Endothelial cell of umbilical vein (primary cell): ENCODE measurements around the gene CEACAM3. TPM values are rescaled to one million over a fixed set of nuclear protein-coding genes. Genes with fewer than 3 reads are reported as not detected.

Experiments
- BruUV-seq: library from RNA; stranded (reverse); fragments of 400-500 nt; replicated peaks from 2 replicates; lab custom pipeline; 2021; lab: Mats Ljungman, UMichigan
- CTCF ChIA-PET: fragments of 300-600, 350-600 bp; sonication (Branson Sonifier 250); formaldehyde crosslinking; loops from one replicate; lab custom pipeline; 2021; ENCODE audit warnings: antibody characterized with exemption, inconsistent platforms; lab: Charles Lee
- POLR2A ChIA-PET: fragments of 300-600, 350-600 bp; sonication (Branson Sonifier 250); formaldehyde crosslinking; loops from one replicate; lab custom pipeline; 2021; ENCODE audit warnings: antibody characterized with exemption, inconsistent platforms; lab: Charles Lee
- DNase-seq: peaks from one replicate; pipeline ENCODE4 v3.0.0-alpha.2; 2011; ENCODE audit warnings: low read depth, low spot score
- FAIRE-seq: peaks from 2 replicates; lab custom pipeline; 2011; peaks lifted over from hg19 to GRCh38; lab: Jason Lieb, UNC
- H2AFZ ChIP-seq: 2 replicates; pipeline ENCODE4 v1.6.0; 2012; ENCODE audit warnings: low read depth, low read length, control low read depth, inconsistent platforms
- H3K27ac ChIP-seq: 2 replicates; pipeline ENCODE4 v1.5.1; 2011; ENCODE audit warnings: low read depth, mild to moderate bottlenecking, control low read depth, low read length, moderate library complexity; ENCODE audit not compliant: insufficient read depth
- H3K27me3 ChIP-seq, 2 experiments: 2 replicates each; pipeline versions ENCODE4 v1.6.0 to v1.6.1; 2011; ENCODE audit warnings: low read length in 2 of 2, mixed read lengths in 1 of 2; ENCODE audit not compliant: control insufficient read depth in 2 of 2, insufficient read depth in 2 of 2
- H3K36me3 ChIP-seq, 2 experiments: 2 replicates in 1 of 2; 3 replicates in 1 of 2; pipeline ENCODE4 v1.5.1; 2011; ENCODE audit warnings: low read length in 2 of 2, mild to moderate bottlenecking in 1 of 2, moderate library complexity in 1 of 2; ENCODE audit not compliant: control insufficient read depth in 2 of 2, insufficient read depth in 2 of 2; ENCODE audit errors: extremely low read depth in 1 of 2
- H3K4me1 ChIP-seq: 3 replicates; pipeline ENCODE4 v1.5.1; 2011; ENCODE audit warnings: mild to moderate bottlenecking, low read length; ENCODE audit not compliant: control insufficient read depth, insufficient read depth; ENCODE audit errors: extremely low read depth
- H3K4me2 ChIP-seq: 2 replicates; pipeline ENCODE4 v1.6.1; 2011; ENCODE audit warnings: low read length, control low read depth, mixed read lengths; ENCODE audit not compliant: insufficient read depth
- H3K4me3 ChIP-seq, 3 experiments: fragments of 200-600 bp in 1 of 3; sonication (generic), shearing (Covaris generic) in 1 of 3; replicated peaks in 1 of 3; 2 replicates each; pipeline ENCODE4 v1.5.1; 2011 to 2016; ENCODE audit warnings: control low read depth in 3 of 3, low read length in 3 of 3, mild to moderate bottlenecking in 2 of 3, inconsistent platforms in 1 of 3, low read depth in 1 of 3, moderate library complexity in 1 of 3; ENCODE audit not compliant: insufficient read depth in 1 of 3
- H3K79me2 ChIP-seq: 2 replicates; pipeline ENCODE4 v1.6.0; 2012; ENCODE audit warnings: low read length, inconsistent platforms; ENCODE audit not compliant: control insufficient read depth, insufficient read depth
- H3K9ac ChIP-seq: replicated peaks from 2 replicates; pipeline ENCODE3; 2011; ENCODE audit warnings: low read length, control low read depth; ENCODE audit not compliant: insufficient read depth; ENCODE audit errors: extremely low read depth
- H3K9me1 ChIP-seq: replicated peaks from 3 replicates; pipeline ENCODE4 v1.6.0; 2011; ENCODE audit warnings: mild to moderate bottlenecking, low read length; ENCODE audit not compliant: control insufficient read depth, insufficient read depth; ENCODE audit errors: extremely low read depth
- H3K9me3 ChIP-seq: replicated peaks from 2 replicates; pipeline ENCODE4 v1.5.1; 2012; ENCODE audit warnings: low read length, inconsistent platforms; ENCODE audit not compliant: control insufficient read depth, insufficient read depth
- H4K20me1 ChIP-seq: replicated peaks from 2 replicates; pipeline ENCODE3; 2011; ENCODE audit warnings: mild to moderate bottlenecking, low read length; ENCODE audit not compliant: control insufficient read depth, insufficient read depth; ENCODE audit errors: extremely low read depth
- EZH2 ChIP-seq: IDR thresholded peaks from 2 replicates; pipeline ENCODE4 v1.6.1; 2012; ENCODE audit warnings: borderline replicate concordance, low read depth, mild to moderate bottlenecking, moderate library complexity, low read length, inconsistent platforms; ENCODE audit not compliant: severe bottlenecking
- FOS ChIP-seq: IDR thresholded peaks from 2 replicates; pipeline ENCODE4 v1.6.1; 2011; ENCODE audit warnings: mild to moderate bottlenecking, low read length, moderate library complexity, borderline replicate concordance; ENCODE audit not compliant: insufficient read depth
- GATA2 ChIP-seq: IDR thresholded peaks from 2 replicates; pipeline ENCODE4 v1.7.0; 2011; ENCODE audit warnings: low read depth, mild to moderate bottlenecking, moderate library complexity, mixed read lengths, low read length; ENCODE audit not compliant: insufficient read length, insufficient read depth
- MYC ChIP-seq: IDR thresholded peaks from one replicate; pipeline ENCODE4 v1.6.1; 2011; ENCODE audit warnings: mild to moderate bottlenecking, low read depth, low read length
- POLR2A ChIP-seq: IDR thresholded peaks from 2 replicates; pipeline ENCODE4 v1.6.1; 2012; ENCODE audit warnings: low read depth, mild to moderate bottlenecking, control low read depth, low read length
- dilution Hi-C: fragments of 300-500 bp; cut with MboI; formaldehyde crosslinking; loops from one replicate; pipeline ENCODE4 v1.15.0; 2019; ENCODE audit warnings: low sequenced_read_pairs; ENCODE audit not compliant: extremely low pct_ligation_motif_present
- intact Hi-C: fragments of 100-400 bp; cut with micrococcal nuclease; formaldehyde crosslinking; loops from one replicate; pipeline ENCODE4 v1.10.0; 2022
- polyA plus RNA-seq, 4 experiments: library from polyadenylated mRNA; depleted of rRNA in 3 of 4; stranded (reverse) in 3 of 4; unstranded in 1 of 4; fragments of >200 nt; gene quantifications; 2 replicates each; pipeline versions ENCODE4 v1.2.1 to v1.2.3, GENCODE V29; 2011 to 2012; ENCODE audit warnings: missing spikeins in 1 of 4
- total RNA-seq: library from RNA; stranded (reverse); gene quantifications from 2 replicates; pipeline ENCODE4 v1.2.3, GENCODE V29; 2021
- TF ChIP-seq, protein P1 (sequence below), 2 donors: IDR thresholded peaks; 1 replicate in 1 of 2; 2 replicates in 1 of 2; pipeline ENCODE4 v1.5.1; 2011; ENCODE audit warnings: low read length in 2 of 2, mild to moderate bottlenecking in 2 of 2, moderate library complexity in 2 of 2, control low read depth in 1 of 2, inconsistent platforms in 1 of 2, low read depth in 1 of 2; ENCODE audit not compliant: insufficient read depth in 1 of 2; ENCODE audit errors: extremely low read depth in 1 of 2
- TF ChIP-seq, protein P2 (sequence below): IDR thresholded peaks from 2 replicates; pipeline ENCODE4 v1.6.1; 2011; ENCODE audit not compliant: insufficient read depth, insufficient read length

Gene CEACAM3
- total and polyA plus RNA-seq, 2 donors (not counting 3 experiments of a cell fraction or from before 2014, with no cell fraction given): not detected

DNA sequence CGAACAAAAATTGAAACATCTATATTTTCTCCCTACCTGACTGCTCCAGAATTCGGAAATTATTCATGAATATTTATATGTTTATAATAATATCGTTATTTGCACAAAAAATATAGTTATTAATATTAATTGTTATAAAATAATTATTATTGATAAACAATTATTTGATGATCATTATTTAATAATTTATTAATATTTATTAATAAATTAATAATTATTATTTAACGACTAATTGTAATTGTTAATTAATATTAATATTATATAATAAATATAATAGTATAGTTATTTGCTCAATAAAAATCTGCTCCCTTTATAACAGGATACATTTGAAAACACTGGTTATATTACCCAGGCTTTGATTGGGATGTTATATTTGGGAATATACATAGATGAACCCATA lies 26.8 kb upstream of the CEACAM3 start:
- H2AFZ ChIP-seq: no peak overlapping the region
- H3K9me1 ChIP-seq: no peaks in the 10 kb centered on the region
- H3K9me3 ChIP-seq: no peaks in the 10 kb centered on the region
- no peaks in the 10 kb centered on the region for H3K79me2 ChIP-seq
- TF ChIP-seq POLR2A (no peak), FOS (no peak), MYC (no peak), GATA2 (no peak)
- TF ChIP-seq, protein P1, sequence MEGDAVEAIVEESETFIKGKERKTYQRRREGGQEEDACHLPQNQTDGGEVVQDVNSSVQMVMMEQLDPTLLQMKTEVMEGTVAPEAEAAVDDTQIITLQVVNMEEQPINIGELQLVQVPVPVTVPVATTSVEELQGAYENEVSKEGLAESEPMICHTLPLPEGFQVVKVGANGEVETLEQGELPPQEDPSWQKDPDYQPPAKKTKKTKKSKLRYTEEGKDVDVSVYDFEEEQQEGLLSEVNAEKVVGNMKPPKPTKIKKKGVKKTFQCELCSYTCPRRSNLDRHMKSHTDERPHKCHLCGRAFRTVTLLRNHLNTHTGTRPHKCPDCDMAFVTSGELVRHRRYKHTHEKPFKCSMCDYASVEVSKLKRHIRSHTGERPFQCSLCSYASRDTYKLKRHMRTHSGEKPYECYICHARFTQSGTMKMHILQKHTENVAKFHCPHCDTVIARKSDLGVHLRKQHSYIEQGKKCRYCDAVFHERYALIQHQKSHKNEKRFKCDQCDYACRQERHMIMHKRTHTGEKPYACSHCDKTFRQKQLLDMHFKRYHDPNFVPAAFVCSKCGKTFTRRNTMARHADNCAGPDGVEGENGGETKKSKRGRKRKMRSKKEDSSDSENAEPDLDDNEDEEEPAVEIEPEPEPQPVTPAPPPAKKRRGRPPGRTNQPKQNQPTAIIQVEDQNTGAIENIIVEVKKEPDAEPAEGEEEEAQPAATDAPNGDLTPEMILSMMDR (IDR thresholded peaks at IDR 0.05; ENCODE audit: extremely low read depth in 1 of 2, insufficient read depth in 1 of 2, low read depth in 1 of 2, low read length in 2 of 2): no peak
- POLR2A ChIA-PET: interaction anchor here (0.7 kb wide), 1 partner anchor 67 kb away, joined by 5 read pairs; no protein-coding TSS in a partner anchor
- intact Hi-C loops (no loop called here), dilution Hi-C loops (no loop called here)
- no peak overlapping the region for H3K9ac ChIP-seq
- no peak overlapping the region for H3K27ac ChIP-seq
- H4K20me1 ChIP-seq: no peaks in the 10 kb centered on the region
- peaks cover 0 to 2% of the 10 kb centered on the region in 2 experiments for H3K27me3 ChIP-seq
- H3K4me2 ChIP-seq: no peak overlapping the region
- CTCF ChIA-PET: interaction anchor here (1.1 kb wide), 1 partner anchor 23 kb away, joined by 3 read pairs; no protein-coding TSS in a partner anchor
- no peak overlapping the region for H3K4me3 ChIP-seq
- FAIRE-seq: no peak
- DNase-seq: no peak
- H3K4me1 ChIP-seq: no peaks in the 10 kb centered on the region
- no peaks in the 10 kb centered on the region for H3K36me3 ChIP-seq
- BruUV-seq: no TSS peak

DNA sequence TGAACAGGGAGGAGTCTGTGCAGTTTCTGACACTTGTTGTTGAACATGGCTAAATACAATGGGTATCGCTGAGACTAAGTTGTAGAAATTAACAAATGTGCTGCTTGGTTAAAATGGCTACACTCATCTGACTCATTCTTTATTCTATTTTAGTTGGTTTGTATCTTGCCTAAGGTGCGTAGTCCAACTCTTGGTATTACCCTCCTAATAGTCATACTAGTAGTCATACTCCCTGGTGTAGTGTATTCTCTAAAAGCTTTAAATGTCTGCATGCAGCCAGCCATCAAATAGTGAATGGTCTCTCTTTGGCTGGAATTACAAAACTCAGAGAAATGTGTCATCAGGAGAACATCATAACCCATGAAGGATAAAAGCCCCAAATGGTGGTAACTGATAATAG lies 25.0 kb upstream of the CEACAM3 start:
- no peak overlapping the region for H3K4me3 ChIP-seq
- H4K20me1 ChIP-seq: no peaks in the 10 kb centered on the region
- DNase-seq (no peak), FAIRE-seq (no peak)
- ChIA-PET POLR2A (no interaction called here), CTCF (interaction anchor here (1.2 to 1.4 kb wide), 3 partner anchors 18 to 64 kb away, joined by 3 to 7 read pairs (median 4); no protein-coding TSS in a partner anchor)
- dilution Hi-C loops: no loop called here
- H3K79me2 ChIP-seq: no peaks in the 10 kb centered on the region
- no peak overlapping the region for H3K27ac ChIP-seq
- intact Hi-C loops: no loop called here
- H3K9me3 ChIP-seq: no peaks in the 10 kb centered on the region
- no peak overlapping the region for H2AFZ ChIP-seq
- no peaks in the 10 kb centered on the region for H3K4me1 ChIP-seq
- H3K9ac ChIP-seq: no peak overlapping the region
- no peaks in the 10 kb centered on the region for H3K9me1 ChIP-seq
- TF ChIP-seq, protein P1 (IDR thresholded peaks at IDR 0.05; ENCODE audit: extremely low read depth in 1 of 2, insufficient read depth in 1 of 2, low read depth in 1 of 2, low read length in 2 of 2): no peak
- TF ChIP-seq POLR2A (no peak), MYC (no peak), FOS (no peak), EZH2 (no peak), GATA2 (no peak)
- TF ChIP-seq, protein P2, sequence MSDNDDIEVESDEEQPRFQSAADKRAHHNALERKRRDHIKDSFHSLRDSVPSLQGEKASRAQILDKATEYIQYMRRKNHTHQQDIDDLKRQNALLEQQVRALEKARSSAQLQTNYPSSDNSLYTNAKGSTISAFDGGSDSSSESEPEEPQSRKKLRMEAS: no peak
- H3K4me2 ChIP-seq: no peak overlapping the region
- BruUV-seq: no TSS peak
- H3K27me3 ChIP-seq: peaks cover 2 to 3% of the 10 kb centered on the region in 2 experiments
- H3K36me3 ChIP-seq: no peaks in the 10 kb centered on the region
